Measurements from ENCODE around the gene NT5C3A.
"Not testable (repeated sequence)": the region's sequence is repeated elsewhere in the genome, so short reads cannot be mapped to it uniquely, and the experiment has no call there.

Gene NT5C3A

DNA sequence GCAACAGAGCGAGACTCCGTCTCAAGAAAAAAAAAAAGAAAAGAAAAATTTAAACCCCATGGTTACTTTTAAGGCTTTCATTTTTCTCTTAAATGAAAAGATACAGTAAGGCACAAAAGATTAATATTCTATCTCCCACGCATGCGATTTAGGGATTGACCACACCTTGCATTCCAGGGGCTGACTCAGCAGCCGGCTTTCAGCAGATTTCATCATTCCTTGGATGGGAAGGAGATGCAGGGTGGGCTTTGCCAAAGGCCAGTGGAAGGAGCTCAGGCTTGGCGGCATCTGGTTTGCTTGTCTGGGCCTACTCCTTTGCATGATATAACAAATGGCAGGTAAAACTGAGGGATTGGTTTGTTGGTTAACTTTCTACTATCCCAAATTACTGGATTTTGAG, 83.3 kb downstream of the NT5C3A start:
- not testable (repeated sequence) for DNase-seq (ENCODE audit: low read depth)

DNA sequence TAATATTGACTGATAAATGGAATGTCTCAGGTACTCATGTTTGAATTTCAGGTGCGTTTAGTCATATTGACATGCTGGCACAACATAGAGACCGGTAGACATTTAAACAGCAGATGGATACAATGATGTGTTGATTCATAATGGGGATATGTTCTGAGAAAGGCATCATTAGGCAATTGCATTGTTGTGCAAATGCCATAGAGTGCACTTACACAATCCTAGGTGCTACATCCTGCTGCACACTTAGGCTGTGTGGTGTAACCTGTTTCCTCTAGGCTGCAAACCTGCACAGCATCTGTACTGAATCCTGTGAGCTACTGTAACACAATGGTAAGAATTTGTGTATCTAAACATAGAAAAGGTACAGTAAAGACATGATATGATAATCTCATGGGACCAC, 85.4 kb downstream of the NT5C3A start:
- DNase-seq (ENCODE audit: low read depth), result not testable (repeated sequence)

DNA sequence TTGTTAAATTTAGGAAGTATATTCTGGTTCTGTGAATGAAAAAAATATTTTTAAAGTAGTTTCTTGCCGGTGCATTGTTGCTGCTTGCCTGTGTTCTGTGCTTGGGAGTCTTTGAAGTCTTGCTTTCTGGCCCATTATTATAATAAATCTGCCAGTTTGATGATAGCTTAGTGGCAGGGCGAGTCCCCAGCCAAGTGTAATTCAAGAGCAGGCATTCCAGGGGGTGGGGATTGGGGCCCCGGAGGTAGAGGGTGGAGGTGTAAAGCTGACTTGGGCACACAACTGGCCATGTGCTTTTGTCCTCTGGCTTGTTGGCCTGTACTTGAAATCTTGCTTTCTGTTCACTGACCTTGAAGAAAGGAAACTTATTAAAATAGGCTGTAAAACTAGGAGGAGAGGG, 90.6 kb downstream of the NT5C3A start:
- not testable (repeated sequence) for DNase-seq (ENCODE audit: low read depth)

DNA sequence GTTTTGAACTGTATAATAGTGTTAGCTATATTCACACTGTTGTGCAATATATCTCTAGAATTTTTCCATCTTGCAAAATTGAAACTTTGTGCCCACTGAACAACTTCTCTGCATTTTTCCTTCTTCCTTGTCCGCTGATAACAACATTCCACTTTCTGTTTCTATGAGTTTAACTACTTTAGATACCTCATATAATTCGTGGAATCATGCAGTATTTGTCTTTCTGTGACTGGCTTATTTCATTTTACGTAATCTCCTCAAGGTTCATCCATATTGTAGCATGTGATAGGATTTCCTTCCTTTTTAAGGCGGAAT, 95.4 kb downstream of the NT5C3A start:
- not testable (repeated sequence) for DNase-seq (ENCODE audit: low read depth)

GRCh38 chr7:32966489-32967267, 95.9 kb downstream of the NT5C3A start:
- DNase-seq (ENCODE audit: low read depth), result not testable (repeated sequence)

DNA sequence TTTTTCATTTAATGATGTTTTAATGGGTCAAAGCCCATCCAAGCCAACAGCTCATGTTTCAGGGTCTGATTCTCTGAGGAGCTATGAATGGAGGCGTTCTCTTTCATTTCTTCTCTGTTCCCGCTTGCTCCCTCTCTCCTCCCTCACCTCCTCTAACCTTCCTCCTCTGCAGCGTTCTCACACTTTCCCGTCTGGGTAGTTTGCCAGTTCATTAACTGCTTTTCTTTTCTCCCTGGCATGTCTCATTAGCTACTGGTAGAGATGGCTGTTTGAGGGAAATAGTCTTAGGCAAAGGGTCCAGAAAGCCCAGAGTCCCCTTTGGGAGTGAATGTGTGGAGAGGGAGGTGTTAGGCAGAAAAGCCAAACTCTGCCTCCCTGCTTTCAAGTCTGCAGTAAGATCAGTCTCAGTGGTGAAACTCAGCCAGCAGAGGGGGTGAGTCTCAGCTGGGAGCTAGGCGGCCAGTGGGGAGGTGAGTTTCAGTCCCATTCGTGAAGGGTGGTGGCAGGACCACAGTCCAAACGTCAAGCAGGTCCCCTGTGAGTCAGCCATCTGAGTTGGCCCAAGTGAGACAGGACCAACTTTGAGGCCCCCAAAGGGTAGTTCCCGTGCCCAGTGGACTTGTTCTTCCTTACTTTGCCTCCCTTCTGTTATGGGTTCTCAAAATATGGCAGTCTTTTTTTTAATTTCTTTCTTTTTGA, 98.0 kb downstream of the NT5C3A start:
- DNase-seq (ENCODE audit: low read depth), result not testable (repeated sequence)
